Mucosa of stomach (tissue), 1 donor: ENCODE measurements around the gene KRT20.

Experiments
- H3K27me3 ChIP-seq: one replicate; pipeline ENCODE4 v1.7.0; 2013; ENCODE audit warnings: mild to moderate bottlenecking, low read length; ENCODE audit not compliant: control insufficient read depth, insufficient read depth
- H3K36me3 ChIP-seq: one replicate; pipeline ENCODE4 v1.7.0; 2013; ENCODE audit warnings: low read length; ENCODE audit not compliant: control insufficient read depth, insufficient read depth
- H3K4me1 ChIP-seq: one replicate; pipeline ENCODE4 v1.7.0; 2013; ENCODE audit warnings: mild to moderate bottlenecking, low read length; ENCODE audit not compliant: control insufficient read depth, insufficient read depth
- H3K4me3 ChIP-seq: one replicate; pipeline ENCODE4 v1.7.0; 2013; ENCODE audit warnings: low read length
- H3K9ac ChIP-seq: one replicate; pipeline ENCODE4 v1.7.0; 2013; ENCODE audit warnings: mild to moderate bottlenecking, low read length, moderate library complexity
- H3K9me3 ChIP-seq: one replicate; pipeline ENCODE4 v1.7.0; 2013; ENCODE audit warnings: mild to moderate bottlenecking, low read length, moderate library complexity; ENCODE audit not compliant: control insufficient read depth
- donor health status: Pancreatic carcinoma.

Gene KRT20

GRCh38 chr17:40844671-40845107 lies 40.4 kb downstream of the KRT20 start:
- Histone ChIP-seq H3K4me1 (no peaks in the 10 kb centered on the region), H3K27me3 (peaks cover 6% of the 10 kb centered on the region), H3K4me3 (no peak overlapping the region), H3K9me3 (no peaks in the 10 kb centered on the region), H3K9ac (no peak overlapping the region), H3K36me3 (no peaks in the 10 kb centered on the region)

- Histone ChIP-seq H3K4me3 (no peak overlapping the region), H3K36me3 (no peaks in the 10 kb centered on the region), H3K9me3 (no peaks in the 10 kb centered on the region), H3K27me3 (peaks cover 6% of the 10 kb centered on the region), H3K4me1 (no peaks in the 10 kb centered on the region), H3K9ac (no peak overlapping the region)
Measured at GRCh38 chr17:40843242-40843641, 41.8 kb downstream of the KRT20 start.

GRCh38 chr17:40841246-40841645 lies 43.8 kb downstream of the KRT20 start:
- peaks cover 6% of the 10 kb centered on the region for H3K27me3 ChIP-seq
- no peak overlapping the region for H3K4me3 ChIP-seq
- H3K36me3 ChIP-seq: no peaks in the 10 kb centered on the region
- no peaks in the 10 kb centered on the region for H3K4me1 ChIP-seq
- no peaks in the 10 kb centered on the region for H3K9me3 ChIP-seq
- no peak overlapping the region for H3K9ac ChIP-seq

GRCh38 chr17:40839194-40839593 lies 45.8 kb downstream of the KRT20 start:
- Histone ChIP-seq H3K9me3 (no peaks in the 10 kb centered on the region), H3K27me3 (peaks cover 2% of the 10 kb centered on the region), H3K4me3 (no peak overlapping the region), H3K9ac (no peak overlapping the region), H3K36me3 (no peaks in the 10 kb centered on the region), H3K4me1 (no peaks in the 10 kb centered on the region)

GRCh38 chr17:40836020-40836419 lies 49.0 kb downstream of the KRT20 start:
- Histone ChIP-seq H3K4me1 (no peaks in the 10 kb centered on the region), H3K27me3 (no peaks in the 10 kb centered on the region), H3K4me3 (no peak overlapping the region), H3K36me3 (no peaks in the 10 kb centered on the region), H3K9me3 (no peaks in the 10 kb centered on the region), H3K9ac (no peak overlapping the region)

GRCh38 chr17:40833882-40834281 lies 51.2 kb downstream of the KRT20 start:
- Histone ChIP-seq H3K9ac (no peak overlapping the region), H3K9me3 (no peaks in the 10 kb centered on the region), H3K4me1 (no peaks in the 10 kb centered on the region), H3K4me3 (no peak overlapping the region), H3K36me3 (no peaks in the 10 kb centered on the region), H3K27me3 (no peaks in the 10 kb centered on the region)

GRCh38 chr17:40832840-40833239 lies 52.2 kb downstream of the KRT20 start:
- Histone ChIP-seq H3K9me3 (no peaks in the 10 kb centered on the region), H3K36me3 (no peaks in the 10 kb centered on the region), H3K27me3 (no peaks in the 10 kb centered on the region), H3K4me1 (no peaks in the 10 kb centered on the region), H3K9ac (no peak overlapping the region), H3K4me3 (no peak overlapping the region)

- no peaks in the 10 kb centered on the region for H3K36me3 ChIP-seq
- H3K4me1 ChIP-seq: no peaks in the 10 kb centered on the region
- H3K27me3 ChIP-seq: no peaks in the 10 kb centered on the region
- H3K9me3 ChIP-seq: no peaks in the 10 kb centered on the region
- no peak overlapping the region for H3K4me3 ChIP-seq
- H3K9ac ChIP-seq: no peak overlapping the region
Measured at GRCh38 chr17:40830085-40830776, 54.8 kb downstream of the KRT20 start.

- H3K4me1 ChIP-seq: no peaks in the 10 kb centered on the region
- H3K27me3 ChIP-seq: no peaks in the 10 kb centered on the region
- H3K36me3 ChIP-seq: no peaks in the 10 kb centered on the region
- no peak overlapping the region for H3K9ac ChIP-seq
- H3K9me3 ChIP-seq: no peaks in the 10 kb centered on the region
- no peak overlapping the region for H3K4me3 ChIP-seq
Measured at GRCh38 chr17:40828454-40829044, 56.5 kb downstream of the KRT20 start.

- Histone ChIP-seq H3K4me1 (no peaks in the 10 kb centered on the region), H3K27me3 (no peaks in the 10 kb centered on the region), H3K4me3 (no peak overlapping the region), H3K9me3 (no peaks in the 10 kb centered on the region), H3K36me3 (no peaks in the 10 kb centered on the region), H3K9ac (no peak overlapping the region)
Measured at GRCh38 chr17:40827746-40828453, 57.1 kb downstream of the KRT20 start.
